ENCODE measurements around the gene NTRK3.

Gene NTRK3

DNA sequence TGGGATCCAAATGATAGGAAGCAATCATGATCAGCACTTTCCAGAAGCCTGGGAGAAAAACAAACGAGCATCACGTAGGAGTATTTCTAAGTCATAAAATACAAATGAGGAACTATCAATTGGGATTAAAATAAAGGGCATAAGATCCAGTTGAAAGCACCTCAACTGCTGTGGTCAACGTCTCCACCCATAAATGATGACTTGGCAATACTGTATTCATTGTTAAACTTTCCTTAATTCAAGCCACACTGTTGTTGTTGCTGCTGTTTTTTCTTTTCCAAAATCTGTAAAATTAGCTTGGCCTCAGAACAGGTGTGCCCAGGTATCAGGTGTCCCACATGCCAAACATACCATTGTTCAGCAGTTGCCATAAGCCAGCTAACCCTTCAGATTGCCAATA lies 395.8 kb downstream of the NTRK3 start:
- TF ChIP-seq POLR2AphosphoS5 (IDR thresholded peaks at IDR 0.05; ENCODE audit: low read depth): no peak
- TF ChIP-seq, protein P1, sequence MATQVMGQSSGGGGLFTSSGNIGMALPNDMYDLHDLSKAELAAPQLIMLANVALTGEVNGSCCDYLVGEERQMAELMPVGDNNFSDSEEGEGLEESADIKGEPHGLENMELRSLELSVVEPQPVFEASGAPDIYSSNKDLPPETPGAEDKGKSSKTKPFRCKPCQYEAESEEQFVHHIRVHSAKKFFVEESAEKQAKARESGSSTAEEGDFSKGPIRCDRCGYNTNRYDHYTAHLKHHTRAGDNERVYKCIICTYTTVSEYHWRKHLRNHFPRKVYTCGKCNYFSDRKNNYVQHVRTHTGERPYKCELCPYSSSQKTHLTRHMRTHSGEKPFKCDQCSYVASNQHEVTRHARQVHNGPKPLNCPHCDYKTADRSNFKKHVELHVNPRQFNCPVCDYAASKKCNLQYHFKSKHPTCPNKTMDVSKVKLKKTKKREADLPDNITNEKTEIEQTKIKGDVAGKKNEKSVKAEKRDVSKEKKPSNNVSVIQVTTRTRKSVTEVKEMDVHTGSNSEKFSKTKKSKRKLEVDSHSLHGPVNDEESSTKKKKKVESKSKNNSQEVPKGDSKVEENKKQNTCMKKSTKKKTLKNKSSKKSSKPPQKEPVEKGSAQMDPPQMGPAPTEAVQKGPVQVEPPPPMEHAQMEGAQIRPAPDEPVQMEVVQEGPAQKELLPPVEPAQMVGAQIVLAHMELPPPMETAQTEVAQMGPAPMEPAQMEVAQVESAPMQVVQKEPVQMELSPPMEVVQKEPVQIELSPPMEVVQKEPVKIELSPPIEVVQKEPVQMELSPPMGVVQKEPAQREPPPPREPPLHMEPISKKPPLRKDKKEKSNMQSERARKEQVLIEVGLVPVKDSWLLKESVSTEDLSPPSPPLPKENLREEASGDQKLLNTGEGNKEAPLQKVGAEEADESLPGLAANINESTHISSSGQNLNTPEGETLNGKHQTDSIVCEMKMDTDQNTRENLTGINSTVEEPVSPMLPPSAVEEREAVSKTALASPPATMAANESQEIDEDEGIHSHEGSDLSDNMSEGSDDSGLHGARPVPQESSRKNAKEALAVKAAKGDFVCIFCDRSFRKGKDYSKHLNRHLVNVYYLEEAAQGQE (IDR thresholded peaks at IDR 0.05; ENCODE audit: insufficient replicate concordance, low read depth): no peak
- TF ChIP-seq, protein P2, sequence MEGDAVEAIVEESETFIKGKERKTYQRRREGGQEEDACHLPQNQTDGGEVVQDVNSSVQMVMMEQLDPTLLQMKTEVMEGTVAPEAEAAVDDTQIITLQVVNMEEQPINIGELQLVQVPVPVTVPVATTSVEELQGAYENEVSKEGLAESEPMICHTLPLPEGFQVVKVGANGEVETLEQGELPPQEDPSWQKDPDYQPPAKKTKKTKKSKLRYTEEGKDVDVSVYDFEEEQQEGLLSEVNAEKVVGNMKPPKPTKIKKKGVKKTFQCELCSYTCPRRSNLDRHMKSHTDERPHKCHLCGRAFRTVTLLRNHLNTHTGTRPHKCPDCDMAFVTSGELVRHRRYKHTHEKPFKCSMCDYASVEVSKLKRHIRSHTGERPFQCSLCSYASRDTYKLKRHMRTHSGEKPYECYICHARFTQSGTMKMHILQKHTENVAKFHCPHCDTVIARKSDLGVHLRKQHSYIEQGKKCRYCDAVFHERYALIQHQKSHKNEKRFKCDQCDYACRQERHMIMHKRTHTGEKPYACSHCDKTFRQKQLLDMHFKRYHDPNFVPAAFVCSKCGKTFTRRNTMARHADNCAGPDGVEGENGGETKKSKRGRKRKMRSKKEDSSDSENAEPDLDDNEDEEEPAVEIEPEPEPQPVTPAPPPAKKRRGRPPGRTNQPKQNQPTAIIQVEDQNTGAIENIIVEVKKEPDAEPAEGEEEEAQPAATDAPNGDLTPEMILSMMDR (IDR thresholded peaks at IDR 0.05; ENCODE audit: insufficient read depth, low read length): no peak
- no peak for TF ChIP-seq GABPA (IDR thresholded peaks at IDR 0.05; ENCODE audit: low read depth)
- Histone ChIP-seq H3K27me3 (ENCODE audit: insufficient read depth, poor library complexity, severe bottlenecking) (no peaks in the 10 kb centered on the region), H3K27ac (replicated peaks) (no peak overlapping the region), H3K4me3 (replicated peaks; ENCODE audit: insufficient read depth, low read length) (no peak overlapping the region)
- DNase-seq (ENCODE audit: low read depth in 1 of 2, low spot score in 1 of 2): no peak

DNA sequence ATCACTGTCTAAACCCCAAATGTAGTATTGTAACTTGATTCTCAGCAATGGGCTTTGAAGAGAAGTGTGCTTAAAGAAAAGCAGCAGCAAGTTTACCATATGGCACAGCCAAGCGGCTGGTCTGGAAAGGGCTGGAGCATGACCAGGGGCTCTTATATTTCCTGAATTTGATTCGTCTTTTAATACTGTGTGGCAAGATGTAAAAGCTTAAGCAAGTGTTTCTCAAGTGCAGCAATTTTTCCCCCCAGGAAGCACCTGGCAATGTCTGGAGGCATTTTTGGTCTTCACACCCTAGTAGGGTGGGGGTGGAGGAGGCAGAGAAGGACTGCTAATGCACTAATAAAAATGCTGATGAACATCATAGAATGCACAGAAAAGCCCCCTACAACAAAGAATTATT lies 397.9 kb downstream of the NTRK3 start:
- DNase-seq (ENCODE audit: low read depth in 1 of 2, low spot score in 1 of 2): no peak
- H3K27me3 ChIP-seq (ENCODE audit: insufficient read depth, poor library complexity, severe bottlenecking): no peaks in the 10 kb centered on the region
- no peak overlapping the region for H3K4me3 ChIP-seq (replicated peaks; ENCODE audit: insufficient read depth, low read length)
- TF ChIP-seq, protein P2 (IDR thresholded peaks at IDR 0.05; ENCODE audit: insufficient read depth, low read length): no peak
- TF ChIP-seq SPI1 (IDR thresholded peaks at IDR 0.05; ENCODE audit: borderline replicate concordance, low read depth) (no peak), POLR2AphosphoS5 (IDR thresholded peaks at IDR 0.05; ENCODE audit: low read depth) (no peak), GABPA (IDR thresholded peaks at IDR 0.05; ENCODE audit: low read depth) (no peak)
- TF ChIP-seq, protein P1 (IDR thresholded peaks at IDR 0.05; ENCODE audit: insufficient replicate concordance, low read depth): no peak
- H3K27ac ChIP-seq (replicated peaks): no peak overlapping the region

DNA sequence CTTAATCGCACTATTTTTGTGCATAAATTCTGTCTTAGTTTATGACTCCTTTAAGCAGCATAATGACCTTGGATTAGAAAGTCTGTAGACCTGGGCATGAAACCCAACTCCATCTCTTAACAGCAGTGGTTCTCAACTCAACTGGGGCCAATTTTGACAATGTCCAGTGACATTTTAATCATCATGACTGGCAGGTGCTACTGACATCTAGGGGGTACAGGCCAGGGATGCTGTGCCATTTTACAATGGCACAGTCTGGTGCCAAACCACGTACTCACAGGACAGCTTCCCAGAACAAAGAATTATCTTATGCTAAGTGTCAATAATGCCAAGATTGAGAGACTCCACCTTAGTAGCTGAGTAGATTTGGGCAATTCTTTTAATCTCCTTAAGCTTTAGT lies 405.0 kb downstream of the NTRK3 start:
- Histone ChIP-seq H3K4me3 (replicated peaks; ENCODE audit: insufficient read depth, low read length) (no peak overlapping the region), H3K27me3 (ENCODE audit: insufficient read depth, poor library complexity, severe bottlenecking) (no peaks in the 10 kb centered on the region), H3K27ac (replicated peaks) (no peak overlapping the region)
- DNase-seq (ENCODE audit: low read depth in 1 of 2, low spot score in 1 of 2): no peak
- TF ChIP-seq POLR2AphosphoS5 (IDR thresholded peaks at IDR 0.05; ENCODE audit: low read depth): no peak
- no peak for TF ChIP-seq SPI1 (IDR thresholded peaks at IDR 0.05; ENCODE audit: borderline replicate concordance, low read depth)
- TF ChIP-seq, protein P1 (IDR thresholded peaks at IDR 0.05; ENCODE audit: insufficient replicate concordance, low read depth): no peak
- TF ChIP-seq, protein P2 (IDR thresholded peaks at IDR 0.05; ENCODE audit: insufficient read depth, low read length): no peak
- no peak for TF ChIP-seq GABPA (IDR thresholded peaks at IDR 0.05; ENCODE audit: low read depth)
